HEK293 (cell line): ENCODE results near the gene ZNF343.

Source experiments
- ZFP3 ChIP-seq: fragments of 450-650 bp; formaldehyde crosslinking; IDR thresholded peaks from 2 replicates; pipeline ENCODE4 v1.5.1; 2016; ENCODE audit warnings: low read depth, missing biosample characterization, missing genetic modification characterization
- ZNF777 ChIP-seq: fragments of 450-650 bp; formaldehyde crosslinking; IDR thresholded peaks from 2 replicates; pipeline ENCODE4 v1.5.1; 2017; ENCODE audit warnings: missing biosample characterization, missing genetic modification characterization, borderline replicate concordance

GRCh38 chr20:2542361-2542760 is 33.6 kb upstream of the ZNF343 start:
- TF ChIP-seq ZFP3 (tag by site-specific recombination) (no peak), ZNF777 (tag by site-specific recombination) (no peak)
